Left ventricle myocardium superior (tissue), 1 donor: ENCODE measurements around the gene FAM136A. TPM values are rescaled to one million over a fixed set of nuclear protein-coding genes. Genes with fewer than 3 reads are reported as not detected.

Experiments used
- microRNA-seq: library from miRNA; unstranded; fragments of <30 nt; microRNA quantifications from one replicate; pipeline ENCODE4 v1.2.0, GENCODE V29; 2020; ENCODE audit warnings: borderline number of aligned reads
- total RNA-seq: library from RNA; stranded (reverse); fragmentation: NEBNext Ultra II Directional; extraction: Animal tissue kit (Norgen Biotek cat#: 25700); gene quantifications from one replicate; pipeline ENCODE4 v1.2.1, GENCODE V29; 2021
- donor health status: DM: no; HTN: yes; CAD: no; lungs with severe emphysema.

Gene FAM136A
- total RNA-seq, 1 donor from 2014 or later: 28.5 TPM

Small RNA genes within 50 kb of the gene (microRNA-seq; reads per million reads assigned to microRNA genes)
- gene MIR1285-2: not detected

Other genes with a start within 250 kb of the FAM136A start
- 211 TPM for gene PCBP1, start 214.6 kb downstream of the FAM136A start, total RNA-seq
- 10.3 TPM for gene C2orf42, start 111.0 kb downstream of the FAM136A start, total RNA-seq
- gene TIA1, start 53.4 kb downstream of the FAM136A start, total RNA-seq: 51.2 TPM
- gene PCYOX1, start 43.9 kb downstream of the FAM136A start, total RNA-seq: 110 TPM
- gene SNRPG, start 8.3 kb downstream of the FAM136A start, total RNA-seq: 129 TPM